ENCODE measurements around the gene CD47. TPM values are rescaled to one million over a fixed set of nuclear protein-coding genes. Genes with fewer than 3 reads are reported as not detected.
A peak's percentile ranks its signal among the peaks of the same experiment; 100 is the strongest.

Gene CD47
- polyA plus RNA-seq, 1 of the 3 experiments (the other 2 are of a cell fraction), result 19.6 TPM

GRCh38 chr3:108091498-108092250 lies 843 bp upstream of the CD47 start:
- H3K36me3 ChIP-seq (replicated peaks in 1 of 2; ENCODE audit: control insufficient read depth in 1 of 2, insufficient read depth in 2 of 2, low read length in 1 of 2), result no peaks in the 10 kb centered on the region
- no peaks in the 10 kb centered on the region for H3K27me3 ChIP-seq (ENCODE audit: insufficient read depth)
- H3F3A ChIP-seq (replicated peaks; ENCODE audit: insufficient read depth), result no peaks in the 10 kb centered on the region
- H3K4me1 ChIP-seq (ENCODE audit: control insufficient read depth in 1 of 2, insufficient read depth in 2 of 2, low read depth in 1 of 2, low read length in 1 of 2), result peaks cover 0 to 25% of the 10 kb centered on the region in 2 experiments; a peak in 2 of 4 replicates
- no peaks in the 10 kb centered on the region for H4K20me1 ChIP-seq (ENCODE audit: insufficient read depth)
- ChIA-PET POLR2A (no interaction called here), CTCF (interaction anchor here (1.4 kb wide), 1 partner anchor 386 kb away, joined by 4 read pairs; no protein-coding TSS in a partner anchor)
- TF ChIP-seq POLR2AphosphoS5 (IDR thresholded peaks at IDR 0.05; ENCODE audit: low read depth, low read length) (no peak), CHD2 (IDR thresholded peaks at IDR 0.05; ENCODE audit: low read length, partially characterized antibody) (no peak), FOXM1 (IDR thresholded peaks at IDR 0.05; ENCODE audit: low read depth) (no peak), CTCF (IDR thresholded peaks at IDR 0.05) (no peak), ELF1 (IDR thresholded peaks at IDR 0.05) (no peak), GATA2 (CRISPR knock-in tag; IDR thresholded peaks at IDR 0.05) (no peak), MAX (IDR thresholded peaks at IDR 0.05; ENCODE audit: low read depth) (no peak), RCOR1 (IDR thresholded peaks at IDR 0.05; ENCODE audit: low read length) (no peak), EP300 (IDR thresholded peaks at IDR 0.05; ENCODE audit: borderline replicate concordance in 1 of 2, low read depth in 1 of 2, low read length in 1 of 2) (no peak), MEF2A (IDR thresholded peaks at IDR 0.05; ENCODE audit: borderline replicate concordance, low read depth) (no peak), RXRA (IDR thresholded peaks at IDR 0.05; ENCODE audit: borderline replicate concordance, low read depth) (no peak), NRF1 (IDR thresholded peaks at IDR 0.05; ENCODE audit: low read depth, low read length) (no peak)
- DNase-seq, result no peak
- peak overlapping the region; percentile 86; the same call in 1 of the 2 replicates for H2AFZ ChIP-seq (ENCODE audit: low read depth)
- H3K9me2 ChIP-seq, result no peaks in the 10 kb centered on the region
- H3K27ac ChIP-seq (ENCODE audit: low read depth in 2 of 2, low read length in 1 of 2), result peak overlapping the region; percentile 43 to 77; a peak in 2 of 4 replicates
- peaks cover 38% of the 10 kb centered on the region for H3K79me2 ChIP-seq (ENCODE audit: insufficient read depth)
- 82% methylated on average over 41 of the region's 41 CpGs for WGBS (ENCODE audit: low lambda C conversion rate)
- H3K9ac ChIP-seq, result peak overlapping the region; percentile 66; the same call in 1 of the 2 replicates
- no peaks in the 10 kb centered on the region for H3K9me3 ChIP-seq
- peak overlapping the region; percentile 75 to 91 for H3K4me3 ChIP-seq (ENCODE audit: low read depth in 2 of 2, low read length in 1 of 2)
- peak overlapping the region; percentile 72; the same call in 1 of the 2 replicates for H3K4me2 ChIP-seq

GRCh38 chr3:108090049-108090700 lies 656 bp downstream of the CD47 start:
- H3K27ac ChIP-seq (ENCODE audit: low read depth in 2 of 2, low read length in 1 of 2), result peak overlapping the region; percentile 42 to 70
- WGBS (ENCODE audit: low lambda C conversion rate), result 3% methylated on average over 28 of the region's 29 CpGs
- no peaks in the 10 kb centered on the region for H4K20me1 ChIP-seq (ENCODE audit: insufficient read depth)
- peak overlapping the region; percentile 89 for H3K4me2 ChIP-seq
- H3K9ac ChIP-seq, result peak overlapping the region; percentile 78
- H3K4me3 ChIP-seq (ENCODE audit: low read depth in 2 of 2, low read length in 1 of 2), result peak overlapping the region; percentile 75 to 91
- peaks cover 0 to 18% of the 10 kb centered on the region in 2 experiments; a peak in 2 of 4 replicates for H3K4me1 ChIP-seq (ENCODE audit: control insufficient read depth in 1 of 2, insufficient read depth in 2 of 2, low read depth in 1 of 2, low read length in 1 of 2)
- TF ChIP-seq YY1 (IDR thresholded peaks at IDR 0.05; ENCODE audit: low read depth) (0 out of 2 replicates have a peak, but pooled peaks have one; percentile 31), MXI1 (IDR thresholded peaks at IDR 0.05; ENCODE audit: low read depth, low read length) (peak; percentile 44; the same call in 1 of the 2 replicates), PBX3 (IDR thresholded peaks at IDR 0.05) (no peak)
- no peaks in the 10 kb centered on the region for H3F3A ChIP-seq (replicated peaks; ENCODE audit: insufficient read depth)
- no peaks in the 10 kb centered on the region for H3K9me2 ChIP-seq
- no peak for DNase-seq
- peak overlapping the region; percentile 88 for H2AFZ ChIP-seq (ENCODE audit: low read depth)
- no peaks in the 10 kb centered on the region for H3K27me3 ChIP-seq (ENCODE audit: insufficient read depth)
- POLR2A ChIA-PET, result no interaction called here
- H3K79me2 ChIP-seq (ENCODE audit: insufficient read depth), result peaks cover 48% of the 10 kb centered on the region
- H3K9me3 ChIP-seq, result no peaks in the 10 kb centered on the region
- CTCF ChIA-PET, result interaction anchor here (0.8 to 1.6 kb wide), 7 partner anchors 10 to 351 kb away, joined by 3 to 8 read pairs (median 3); no protein-coding TSS in a partner anchor
- H3K36me3 ChIP-seq (replicated peaks in 1 of 2; ENCODE audit: control insufficient read depth in 1 of 2, insufficient read depth in 2 of 2, low read length in 1 of 2), result peaks cover 0 to 3% of the 10 kb centered on the region in 2 experiments

Measured in SK-N-SH (cell line).